HG03520 (cell line): ENCODE data around the gene PABPC1L.

Source experiments
- ATAC-seq: cut with Tn5 transposase; IDR thresholded peaks from one replicate; pipeline ENCODE4 v1.9.1; 2021; ENCODE audit warnings: mild to moderate bottlenecking, moderate library complexity; ENCODE audit not compliant: unreplicated experiment

The PABPC1L gene

DNA sequence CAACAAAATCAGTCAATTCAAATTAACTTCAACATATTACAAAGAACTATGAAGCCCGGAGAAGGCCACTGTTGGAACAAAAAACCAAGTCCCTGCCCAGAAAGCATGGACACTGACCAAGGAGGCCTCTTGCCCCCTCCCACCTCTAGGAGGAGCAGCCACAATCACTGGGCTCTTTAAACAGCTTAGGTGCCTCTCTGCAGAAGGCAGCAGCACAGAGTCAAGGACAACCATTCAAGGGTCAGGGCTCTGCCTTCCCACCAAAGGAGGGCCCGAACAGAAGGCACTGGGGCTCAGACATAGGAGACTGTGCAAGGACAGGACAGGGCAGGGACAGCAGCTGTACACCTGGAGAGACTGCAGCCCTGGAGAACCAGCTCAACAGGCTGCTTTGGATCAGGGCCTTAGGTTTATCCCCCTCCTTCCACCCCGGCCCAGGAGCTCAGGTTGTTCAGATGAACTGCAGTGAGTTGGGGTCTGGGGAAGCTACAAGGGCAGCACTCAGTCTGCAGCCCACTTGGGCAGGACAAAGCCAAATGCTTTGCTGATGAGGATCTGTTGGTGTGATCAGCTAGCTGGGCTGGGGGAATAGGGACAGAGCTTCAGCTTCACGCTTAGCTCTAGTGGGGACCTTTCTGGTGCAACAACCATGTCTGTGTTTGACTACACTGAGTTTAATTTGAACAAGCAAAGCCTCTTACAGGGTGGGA is 32.6 kb downstream of the PABPC1L start:
- no peak for ATAC-seq

DNA sequence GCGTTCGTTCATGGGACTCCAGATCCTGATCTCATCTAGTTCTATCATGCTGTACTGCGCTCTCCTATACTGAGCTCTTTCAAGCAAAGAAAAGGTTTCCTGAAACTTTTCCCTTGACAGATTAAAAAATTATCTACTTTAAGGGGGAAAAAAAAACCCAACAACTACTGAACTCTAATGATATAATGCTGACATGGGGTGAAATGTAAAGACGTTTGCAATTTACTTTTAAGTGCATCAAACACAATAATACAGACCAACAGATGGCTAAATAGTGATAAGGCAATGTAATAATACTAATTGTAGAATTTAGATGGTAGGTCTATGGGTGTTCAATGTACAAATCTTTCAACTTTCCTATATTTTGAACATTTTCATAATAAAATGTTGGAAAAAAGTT is 34.0 kb downstream of the PABPC1L start:
- no peak for ATAC-seq

DNA sequence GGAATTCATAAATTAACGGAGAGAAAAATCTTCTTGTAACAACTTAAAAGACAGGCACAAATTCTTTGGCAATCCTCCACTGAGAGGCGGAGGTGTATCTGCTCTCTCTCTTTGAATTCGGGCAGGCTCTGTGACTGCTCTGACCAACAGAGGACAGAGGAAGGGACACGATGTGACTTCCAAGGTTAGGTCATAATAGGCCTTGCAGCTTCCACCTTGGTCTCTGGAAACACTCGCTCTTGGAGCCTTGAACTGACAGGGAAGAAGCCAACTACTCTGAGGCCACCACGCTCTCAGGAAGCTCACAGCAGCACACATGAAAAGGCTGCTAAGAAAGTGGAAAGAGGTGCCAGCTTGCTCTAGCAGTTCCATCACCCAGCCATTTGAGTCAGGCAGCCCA is 35.4 kb downstream of the PABPC1L start:
- ATAC-seq = no peak

DNA sequence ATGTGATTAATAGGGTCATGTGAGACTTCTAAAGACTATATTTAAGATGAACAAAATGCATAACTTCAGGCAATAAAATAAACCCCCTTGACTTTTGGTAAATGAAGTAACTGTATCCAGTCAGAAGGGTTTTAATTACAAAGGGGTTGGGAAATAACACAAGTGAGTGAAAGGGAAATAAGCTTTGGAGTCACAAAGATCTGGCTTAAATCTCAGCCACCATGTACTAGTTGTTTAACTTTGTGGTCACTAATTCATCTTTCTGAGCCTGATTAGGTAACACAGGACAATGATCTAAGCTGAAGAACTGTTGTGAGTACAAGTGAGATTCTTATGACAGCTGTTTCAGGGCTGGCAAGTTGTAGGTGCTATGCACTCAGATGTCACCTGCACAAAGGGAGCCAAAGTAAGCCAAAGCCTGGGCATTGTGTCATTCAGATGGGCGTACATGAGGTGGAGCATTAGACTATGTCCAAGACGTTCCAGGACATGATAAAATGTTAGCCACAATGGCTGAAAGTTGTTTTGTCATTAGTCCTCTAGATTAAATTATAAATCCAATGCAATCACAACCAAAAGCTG is 36.5 kb downstream of the PABPC1L start:
- no peak for ATAC-seq

DNA sequence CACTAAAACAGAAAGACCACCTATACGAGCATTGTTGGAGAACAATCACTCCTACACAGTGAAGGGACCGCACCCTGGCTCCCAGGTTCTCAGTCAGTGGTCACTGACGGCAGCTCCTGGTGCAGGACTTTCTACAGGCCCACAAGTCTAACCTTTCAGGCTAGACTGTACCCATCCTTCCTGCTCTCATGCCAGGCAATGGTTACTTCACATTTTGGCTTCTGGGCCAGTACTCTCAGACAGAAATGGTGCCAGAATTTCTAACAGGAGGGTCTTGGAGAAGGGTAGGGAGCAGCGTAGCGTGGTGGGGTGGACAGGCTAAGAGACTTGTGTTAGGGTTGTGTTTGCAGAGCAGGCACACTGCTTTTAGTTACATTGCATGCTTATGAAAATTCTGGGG is 38.2 kb downstream of the PABPC1L start:
- ATAC-seq = no peak

DNA sequence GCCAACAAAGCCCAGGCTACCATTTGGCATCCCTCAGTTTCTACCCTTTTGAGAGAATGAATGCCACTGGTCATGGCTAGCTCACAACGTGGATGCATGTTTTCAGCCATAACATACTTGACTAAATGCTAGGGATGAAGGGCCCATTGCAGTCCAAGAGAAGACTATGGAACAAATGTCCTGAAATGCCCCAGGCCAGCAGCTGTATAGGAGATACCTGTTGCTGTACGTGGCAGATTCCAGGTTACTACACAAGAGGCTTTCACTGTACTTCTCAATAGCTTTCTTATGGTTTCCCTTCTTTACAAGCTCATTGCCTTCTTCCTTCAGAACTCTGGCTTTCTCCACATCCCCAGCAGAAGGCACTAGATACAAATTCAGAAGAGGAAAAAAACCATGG is 38.7 kb downstream of the PABPC1L start:
- ATAC-seq = no peak

DNA sequence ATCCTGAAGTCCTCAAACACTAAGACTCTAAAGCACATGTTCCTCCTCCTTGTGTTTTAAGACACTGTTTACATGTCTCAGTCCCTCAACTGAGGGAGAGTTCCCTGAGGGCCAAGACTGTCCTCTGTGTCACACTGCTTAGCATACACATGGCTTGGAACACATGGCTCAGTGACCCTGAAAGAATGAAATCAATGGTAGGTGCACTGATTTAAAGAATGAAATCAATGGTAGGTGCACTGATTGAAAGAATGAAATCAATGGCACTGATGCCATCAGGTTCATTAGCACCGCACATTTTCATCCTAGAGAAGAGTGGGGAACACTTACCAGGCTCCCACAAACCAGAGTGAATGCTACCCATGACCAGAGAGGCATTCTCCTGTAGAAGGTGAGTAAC is 40.5 kb downstream of the PABPC1L start:
- ATAC-seq = no peak

DNA sequence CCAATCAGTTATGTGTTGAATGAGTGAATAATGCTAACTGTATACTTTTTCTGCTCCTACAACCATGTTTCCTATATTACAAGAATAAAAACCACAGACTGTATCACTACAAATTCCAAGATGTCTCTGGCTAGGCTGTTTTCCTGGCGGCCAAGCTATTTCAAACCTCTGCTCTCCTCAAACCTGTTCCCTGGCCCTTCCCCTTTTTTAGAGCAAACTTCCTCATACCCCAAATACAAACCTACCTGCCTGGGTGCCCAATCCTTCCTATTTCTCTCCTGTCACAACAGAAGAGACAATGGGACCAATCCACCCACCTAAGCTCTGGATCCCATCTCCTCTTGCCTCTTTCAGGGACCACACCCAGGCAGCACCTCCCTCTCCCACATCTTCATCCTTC is 42.9 kb downstream of the PABPC1L start:
- ATAC-seq = no peak

DNA sequence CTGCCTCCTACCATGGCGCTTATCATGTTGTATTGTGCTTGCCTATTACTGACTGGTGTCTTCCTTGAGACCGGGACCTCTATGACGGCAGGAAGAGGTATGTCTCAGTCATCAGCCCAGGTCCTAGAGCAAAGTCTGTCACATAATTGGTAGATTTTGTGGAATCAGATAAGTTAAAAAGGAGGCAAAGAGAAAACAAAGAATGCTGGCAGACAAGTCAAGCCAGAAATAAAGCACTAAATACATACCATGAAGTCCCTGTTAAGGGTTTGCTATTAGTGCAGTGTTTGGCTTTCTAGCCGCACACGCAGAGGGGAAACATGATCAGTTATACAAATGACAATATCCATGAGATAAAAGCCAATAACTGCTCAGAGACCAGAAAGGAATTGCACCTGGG is 44.4 kb downstream of the PABPC1L start:
- ATAC-seq = no peak

DNA sequence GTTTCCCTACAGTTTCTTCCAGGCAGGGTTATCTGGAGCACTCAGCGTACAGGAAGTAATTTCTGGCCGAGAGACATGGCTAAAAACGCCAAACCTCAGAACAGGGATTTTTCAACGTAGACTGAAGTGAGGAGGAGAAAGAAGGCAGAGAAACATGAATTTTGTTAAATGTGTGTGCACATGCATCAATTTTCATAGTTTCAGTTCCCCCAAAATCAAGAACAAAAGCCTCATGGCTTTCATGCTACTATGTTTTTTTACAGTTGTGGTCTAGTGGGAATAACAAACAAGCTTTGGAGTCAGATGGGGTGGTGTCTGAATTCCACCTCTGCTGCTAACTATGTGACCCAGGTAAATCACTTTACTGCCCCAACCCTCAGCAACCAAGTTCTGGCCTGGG is 45.4 kb downstream of the PABPC1L start:
- ATAC-seq = no peak

DNA sequence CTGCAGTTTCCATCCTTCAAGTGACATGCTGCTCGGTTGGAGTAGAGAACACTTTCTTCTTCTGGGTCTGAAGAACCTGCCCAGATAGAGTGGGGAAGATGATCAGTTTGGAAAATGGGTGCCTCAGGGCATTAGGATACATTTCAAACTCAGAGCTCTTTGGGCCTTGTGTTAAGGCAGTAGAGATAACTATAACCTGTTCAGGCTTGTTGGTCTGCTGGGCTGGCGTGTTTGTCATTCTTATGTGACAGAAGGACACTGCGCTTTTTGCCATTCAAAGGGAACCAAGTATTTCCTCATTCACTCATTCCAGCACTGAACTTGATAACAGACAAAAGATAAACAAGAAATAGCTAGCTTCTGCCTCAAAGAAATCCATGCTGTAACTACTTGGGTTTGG is 46.5 kb downstream of the PABPC1L start:
- no peak for ATAC-seq

DNA sequence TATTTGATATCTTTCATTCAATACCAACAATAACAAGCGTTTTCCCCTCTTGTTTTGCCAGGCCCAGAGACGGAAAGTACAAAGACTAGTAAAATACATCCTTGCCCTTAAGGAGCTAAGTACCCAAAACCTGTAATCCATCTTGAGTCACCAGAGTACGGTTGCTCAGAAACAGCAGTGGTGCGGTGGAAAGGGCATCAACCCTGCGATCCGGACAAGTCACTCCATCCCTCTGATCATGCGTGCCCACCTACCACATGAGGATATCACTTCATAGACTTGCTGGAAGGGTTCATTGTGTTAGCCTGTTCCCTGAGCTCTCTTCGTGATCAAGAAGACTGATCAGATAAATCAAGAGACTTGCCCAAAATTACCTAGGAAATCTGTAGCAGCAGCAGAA is 48.4 kb downstream of the PABPC1L start:
- ATAC-seq = no peak

DNA sequence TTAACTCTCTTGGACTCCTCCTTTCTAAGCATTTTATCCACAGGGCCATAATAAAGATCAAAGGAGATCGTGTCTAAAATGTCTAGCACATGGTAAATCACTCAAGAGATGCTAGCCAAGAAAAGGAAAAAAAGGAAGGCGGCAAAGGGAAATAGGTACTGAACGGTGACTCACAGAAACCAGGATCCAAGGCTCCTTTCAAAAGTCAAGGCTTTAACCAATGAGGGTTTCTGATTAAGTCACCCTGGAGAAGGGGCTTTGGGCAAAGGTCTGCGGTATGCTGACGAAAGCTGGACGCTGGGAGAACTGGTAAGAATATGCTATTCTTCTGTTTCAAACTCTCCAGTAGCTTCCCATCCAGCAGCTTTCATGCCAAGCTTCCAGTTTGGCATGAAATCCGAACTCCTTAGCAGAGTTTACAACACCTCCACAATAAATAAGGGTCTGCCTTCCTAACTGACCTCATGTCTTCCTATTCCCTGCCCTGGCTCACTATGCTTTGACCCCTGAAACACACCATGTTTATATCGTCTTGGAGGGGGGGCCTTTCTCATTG is 49.3 kb downstream of the PABPC1L start:
- ATAC-seq = no peak

DNA sequence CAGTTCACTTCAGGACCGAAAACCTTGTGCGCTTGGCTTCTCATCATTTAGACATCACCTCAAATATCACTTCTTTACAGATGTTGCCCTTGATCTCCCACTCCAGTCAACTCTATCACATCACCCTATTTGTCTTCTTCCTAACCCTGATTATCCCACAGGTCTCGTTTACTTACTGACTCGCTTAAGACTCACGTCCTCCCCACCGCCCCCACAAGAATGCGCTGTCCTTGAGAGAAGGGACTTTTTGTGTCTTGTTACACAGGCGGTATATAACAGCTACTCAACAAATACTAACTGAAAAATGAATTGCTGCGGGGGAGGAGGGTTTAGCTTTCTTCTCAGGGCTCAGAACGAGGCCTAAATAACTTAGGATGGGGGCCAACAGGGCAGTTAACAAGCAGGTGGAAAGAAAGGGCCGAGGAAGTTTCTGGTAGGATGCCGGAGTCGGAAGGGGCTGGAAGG is 49.8 kb downstream of the PABPC1L start:
- ATAC-seq = no peak

DNA sequence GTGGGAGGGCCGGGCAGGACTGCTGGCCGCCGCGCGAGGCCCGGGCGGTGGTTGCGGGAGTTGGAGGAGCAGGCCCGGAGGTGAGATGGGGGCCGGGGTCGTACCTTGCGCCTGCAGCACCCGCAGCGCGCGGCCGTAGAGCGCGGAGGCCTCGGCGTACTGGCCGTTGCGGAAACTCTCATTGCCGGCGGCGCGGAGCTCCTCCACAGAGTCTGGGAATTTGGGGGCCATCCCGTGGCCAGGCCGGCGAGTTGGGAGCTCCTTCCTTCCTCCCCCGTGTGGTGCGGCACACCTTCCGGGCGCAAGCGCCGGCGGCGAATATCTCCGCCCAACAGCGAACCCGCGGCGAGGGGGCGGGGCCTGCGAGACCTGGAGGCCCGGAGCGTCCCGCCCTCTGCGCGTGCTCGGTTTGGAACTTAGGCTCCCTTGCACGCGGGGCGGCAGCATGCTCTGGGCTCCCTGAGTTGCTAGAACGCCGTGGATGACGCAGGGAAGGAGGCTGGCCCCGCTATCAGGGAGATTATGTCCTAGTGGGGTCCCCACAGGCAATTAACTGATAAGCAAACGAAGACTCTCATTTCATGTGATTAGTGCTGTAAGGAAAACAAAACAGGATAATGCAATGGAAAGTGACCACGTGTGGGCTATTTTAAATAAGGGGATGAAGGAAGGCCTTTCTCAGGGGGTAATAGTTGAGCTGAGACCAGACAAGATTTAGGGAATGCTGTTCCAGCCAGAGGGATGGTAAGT is 50.4 kb downstream of the PABPC1L start, which contains the start of gene TOMM34:
Gene TOMM34 (minus strand): TSS at position 295 of the 750 bp plus-strand sequence. CDS start 64 bp downstream, at position 231.
- peak; percentile 68 for ATAC-seq

DNA sequence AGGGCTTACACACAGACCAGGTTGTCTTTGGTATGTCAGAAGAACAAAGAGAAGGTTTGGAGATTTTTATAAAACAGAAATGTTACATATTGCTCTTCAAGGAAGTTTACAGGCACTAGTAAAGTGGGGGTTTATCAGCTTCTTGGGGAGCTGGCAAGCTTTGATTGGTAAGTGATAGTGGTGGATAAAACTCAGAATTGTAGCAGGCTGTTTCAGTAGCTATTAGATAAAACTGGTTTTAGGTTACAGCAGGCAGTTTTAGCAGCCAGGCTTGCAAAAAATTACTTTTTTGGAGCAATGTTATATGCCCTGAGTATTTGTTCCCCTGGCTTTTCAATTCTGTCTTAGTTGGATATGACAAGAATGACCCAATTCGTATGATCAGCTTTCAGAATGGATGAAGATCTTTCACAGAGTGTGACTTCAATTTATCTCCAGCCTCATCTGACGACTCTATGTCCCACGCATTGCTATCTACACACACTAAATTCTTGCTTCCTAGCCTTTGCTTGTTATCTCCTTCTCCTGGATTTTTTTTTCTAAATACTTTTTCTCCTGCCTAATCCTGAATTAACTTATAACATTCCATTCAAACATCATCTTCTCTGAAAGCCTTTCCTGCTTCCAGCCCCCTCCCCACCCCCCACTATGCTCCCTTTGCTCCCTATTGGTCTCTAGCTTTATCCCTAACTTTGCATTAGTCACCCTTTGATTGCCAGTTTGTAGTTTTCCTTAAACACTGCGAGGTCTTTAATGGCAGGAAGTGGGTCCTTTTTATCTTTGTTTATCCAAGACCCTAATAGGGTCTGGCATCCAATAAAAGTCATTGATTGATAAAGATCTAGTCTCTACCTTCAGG is 51.4 kb downstream of the PABPC1L start:
- ATAC-seq = no peak

DNA sequence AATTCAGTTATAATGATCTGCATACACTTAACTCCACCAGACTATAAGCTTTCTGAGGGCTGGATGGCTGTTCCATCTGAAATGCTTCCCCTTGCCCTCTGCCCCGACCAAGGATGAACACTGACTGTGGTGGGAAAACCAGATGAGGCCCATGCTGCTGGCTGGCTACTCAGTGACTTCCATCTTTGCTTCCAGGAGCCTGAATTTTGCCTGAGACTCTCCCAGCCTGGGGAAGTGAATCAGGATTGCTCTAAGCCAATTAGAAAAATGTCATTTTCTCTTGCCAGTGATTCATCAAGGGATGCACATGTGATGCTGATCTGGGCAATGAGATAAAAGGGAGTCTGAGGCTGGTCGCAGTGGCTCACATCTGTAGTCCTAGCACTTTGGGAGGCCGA is 52.0 kb downstream of the PABPC1L start:
- no peak for ATAC-seq

DNA sequence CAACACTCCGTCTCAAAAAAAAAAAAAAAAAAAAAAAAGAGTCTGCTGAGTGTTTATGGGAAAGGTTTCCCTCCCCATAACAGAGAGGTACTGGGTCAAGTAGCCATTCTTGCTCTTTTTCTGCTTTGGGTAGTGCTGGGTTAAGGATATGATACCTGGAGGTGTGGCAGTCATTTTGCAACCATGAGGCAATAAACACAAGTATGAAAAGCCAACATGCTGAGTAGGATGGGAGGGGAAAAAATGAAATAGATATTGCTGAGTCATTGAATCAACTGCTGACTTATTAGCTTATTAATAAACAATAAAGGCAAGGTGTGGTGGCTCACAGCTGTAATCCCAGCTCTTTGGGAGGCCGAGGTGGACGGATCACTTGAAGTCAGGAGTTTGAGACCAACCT is 52.6 kb downstream of the PABPC1L start:
- no peak for ATAC-seq

DNA sequence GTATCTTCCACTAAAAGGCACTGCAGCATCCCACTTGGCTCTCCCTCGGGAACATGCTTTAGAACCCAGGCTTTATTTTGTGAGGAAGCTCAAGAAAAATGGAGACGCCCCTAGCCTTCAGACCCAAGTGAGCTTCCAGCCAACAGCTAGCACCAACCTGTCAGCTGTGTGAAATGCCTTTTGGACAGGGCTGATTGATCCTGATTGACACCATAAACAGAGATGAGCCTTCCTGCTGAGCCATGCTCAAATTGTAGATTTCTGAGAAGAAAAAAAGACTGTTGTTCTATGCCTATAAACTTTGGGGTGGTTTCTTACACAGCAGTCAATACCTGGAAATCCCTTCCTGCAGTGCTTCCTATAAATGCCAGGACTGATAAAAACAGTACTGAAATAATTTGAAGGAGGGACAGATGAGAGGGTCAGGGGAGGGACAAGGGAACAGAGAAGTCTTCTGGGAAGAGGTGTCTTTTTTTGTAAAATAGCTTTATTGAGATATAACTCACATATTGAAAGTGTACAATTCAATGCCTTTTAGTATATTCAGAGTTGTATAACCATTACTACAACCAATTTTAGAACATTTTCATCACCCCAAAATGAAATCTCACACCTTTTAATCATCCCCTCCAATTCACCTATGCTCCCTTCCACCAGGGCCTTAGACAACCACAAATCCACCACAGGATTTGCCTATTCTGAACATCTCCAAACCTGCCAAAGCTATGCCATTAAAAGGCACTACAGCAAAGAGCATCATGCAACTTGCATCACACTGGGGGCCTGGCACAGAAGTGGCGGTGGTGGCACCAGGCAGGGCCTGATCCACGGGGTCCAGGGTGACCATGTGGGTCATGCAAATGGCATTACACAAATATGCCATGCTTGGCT is 53.7 kb downstream of the PABPC1L start:
- ATAC-seq = no peak

DNA sequence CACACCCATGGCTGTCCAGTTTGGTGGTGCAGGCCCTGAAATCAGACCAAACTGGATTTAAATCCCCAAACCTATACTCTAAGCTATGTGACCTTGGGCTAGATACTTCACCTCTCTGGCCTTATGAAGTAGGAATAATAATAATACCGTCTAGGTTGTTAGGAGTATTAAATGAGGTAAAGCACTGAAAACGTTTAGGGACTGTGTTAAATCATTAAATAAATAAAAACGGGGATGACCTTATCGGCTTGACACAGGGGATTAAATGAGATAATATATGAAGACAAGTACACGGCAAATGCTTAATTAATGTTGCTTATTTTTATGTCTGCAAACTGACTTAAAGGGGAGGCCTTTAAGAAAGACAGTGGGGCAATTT is 55.8 kb downstream of the PABPC1L start:
- no peak for ATAC-seq
